HepG2 (cell line): ENCODE measurements around the gene HYDIN. TPM values are rescaled to one million over a fixed set of nuclear protein-coding genes. Genes with fewer than 3 reads are reported as not detected.

Experiments
- CBX2 ChIP-seq, 2 experiments: fragments of 200-600 bp in 1 of 2; sonication (generic); formaldehyde crosslinking in 1 of 2; IDR thresholded peaks; 2 replicates each; pipeline versions ENCODE4 v1.7.0 to v1.8.1; 2018 to 2022; ENCODE audit warnings: low read depth in 2 of 2, low read length in 1 of 2, mild to moderate bottlenecking in 1 of 2, missing genetic modification reagents in 1 of 2
- MXI1 ChIP-seq: IDR thresholded peaks from 3 replicates; pipeline ENCODE4 v1.6.1; 2012; ENCODE audit warnings: low read depth, low read length, inconsistent platforms, borderline replicate concordance
- PREB ChIP-seq: sonication (generic); formaldehyde crosslinking; IDR thresholded peaks from 2 replicates; pipeline ENCODE4 v1.4.0; 2020; ENCODE audit warnings: missing genetic modification reagents
- RELA ChIP-seq: sonication (generic); formaldehyde crosslinking; IDR thresholded peaks from 2 replicates; pipeline ENCODE4 v1.4.0; 2020; ENCODE audit warnings: missing genetic modification reagents
- THAP7 ChIP-seq: sonication (generic); formaldehyde crosslinking; IDR thresholded peaks from 2 replicates; pipeline ENCODE4 v1.8.1; 2023; ENCODE audit warnings: mild to moderate bottlenecking, missing genetic modification reagents
- ZFAT ChIP-seq: sonication (generic); formaldehyde crosslinking; conservative IDR thresholded peaks from 2 replicates; pipeline ENCODE4 v1.8.1; 2023; ENCODE audit warnings: missing genetic modification reagents, inconsistent platforms
- ZNF263 ChIP-seq: sonication (generic); formaldehyde crosslinking; IDR thresholded peaks from 2 replicates; pipeline ENCODE4 v1.4.0; 2020; ENCODE audit warnings: missing genetic modification reagents
- ZNF766 ChIP-seq: sonication (generic); formaldehyde crosslinking; IDR thresholded peaks from 2 replicates; pipeline ENCODE4 v1.5.0; 2020; ENCODE audit warnings: missing genetic modification reagents, borderline replicate concordance
- ZNF780A ChIP-seq: sonication (generic); formaldehyde crosslinking; IDR thresholded peaks from 2 replicates; pipeline ENCODE4 v1.8.0; 2022; ENCODE audit warnings: mild to moderate bottlenecking, missing genetic modification reagents, moderate library complexity
- polyA plus RNA-seq, 8 experiments: library from polyadenylated mRNA; depleted of rRNA in 3 of 8; stranded (reverse) in 7 of 8; unstranded in 1 of 8; fragments of >200 nt; fragmentation: Illumina TruSeq in 4 of 8; extraction: Trizol in 4 of 8; gene quantifications; 2 replicates each; pipeline versions ENCODE4 v1.2.1 to v1.2.3, GENCODE V29; 2011 to 2016; ENCODE audit warnings: low read depth in 4 of 8, missing spikeins in 1 of 8, mixed read lengths in 1 of 8; ENCODE audit not compliant: insufficient read depth in 1 of 8
- total RNA-seq, 5 experiments: library from RNA; depleted of rRNA; stranded (reverse); fragments of >200 nt; fragmentation: Illumina TruSeq; extraction: Trizol; gene quantifications; 2 replicates each; pipeline ENCODE4 v1.2.3, GENCODE V29; 2016; ENCODE audit warnings: low read depth in 1 of 5
- TF ChIP-seq, protein P1 (sequence below): sonication (generic); formaldehyde crosslinking; conservative IDR thresholded peaks from 2 replicates; pipeline ENCODE4 v1.4.0; 2020; ENCODE audit warnings: missing genetic modification reagents
- TF ChIP-seq, protein P2 (sequence below): sonication (generic); formaldehyde crosslinking; IDR thresholded peaks from 2 replicates; pipeline ENCODE4 v1.4.0; 2020; ENCODE audit warnings: mild to moderate bottlenecking, missing genetic modification reagents, borderline replicate concordance
- TF ChIP-seq, protein P3 (sequence below): sonication (generic); formaldehyde crosslinking; IDR thresholded peaks from 2 replicates; pipeline ENCODE4 v1.5.0; 2020; ENCODE audit warnings: missing genetic modification reagents
- TF ChIP-seq, protein P4 (sequence below): sonication (generic); formaldehyde crosslinking; IDR thresholded peaks from 2 replicates; pipeline ENCODE4 v1.4.0; 2020; ENCODE audit warnings: mild to moderate bottlenecking, missing genetic modification reagents

The HYDIN gene
- total and polyA plus RNA-seq, 2 of the 13 experiments (the other 11 are each of a cell fraction or from before 2014, with no cell fraction given) = not detected

DNA sequence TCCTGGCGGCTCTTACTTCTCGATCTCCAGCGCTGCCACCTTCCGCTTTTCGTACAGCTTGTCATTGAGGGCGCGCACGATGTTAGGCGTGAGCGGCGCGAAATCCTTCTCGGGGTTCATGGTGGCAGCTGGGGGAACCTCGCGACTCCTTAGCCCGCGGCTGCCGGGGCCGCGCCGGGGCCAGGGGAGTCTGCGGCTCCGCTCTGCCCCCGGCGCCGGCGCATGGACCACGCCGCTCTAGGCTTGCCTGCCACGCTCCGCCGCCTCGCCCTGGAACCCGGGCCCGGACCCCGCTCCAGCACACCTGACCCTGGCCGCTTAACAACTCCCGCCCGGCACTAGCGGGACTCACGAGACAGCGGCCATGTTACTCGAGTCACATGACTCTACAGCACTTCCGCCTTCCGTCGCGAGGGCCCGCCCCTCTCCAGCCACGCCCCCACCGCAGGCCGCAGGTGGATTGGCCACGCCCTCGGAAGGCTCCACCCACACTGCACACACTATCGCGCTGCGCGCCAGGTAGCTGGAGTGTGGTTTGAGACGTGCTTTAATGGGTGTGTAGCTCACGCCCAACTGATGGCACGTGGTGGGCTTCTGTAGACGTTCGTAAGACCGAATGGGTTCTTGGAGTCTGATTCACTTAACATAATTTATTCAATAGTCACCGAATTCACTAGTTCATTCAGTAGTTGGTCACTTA, 429.6 kb downstream of the HYDIN start, which contains the start of gene VAC14 (continued):
- TF ChIP-seq, protein P1, sequence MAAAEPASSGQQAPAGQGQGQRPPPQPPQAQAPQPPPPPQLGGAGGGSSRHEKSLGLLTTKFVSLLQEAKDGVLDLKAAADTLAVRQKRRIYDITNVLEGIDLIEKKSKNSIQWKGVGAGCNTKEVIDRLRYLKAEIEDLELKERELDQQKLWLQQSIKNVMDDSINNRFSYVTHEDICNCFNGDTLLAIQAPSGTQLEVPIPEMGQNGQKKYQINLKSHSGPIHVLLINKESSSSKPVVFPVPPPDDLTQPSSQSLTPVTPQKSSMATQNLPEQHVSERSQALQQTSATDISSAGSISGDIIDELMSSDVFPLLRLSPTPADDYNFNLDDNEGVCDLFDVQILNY = peak; percentile 76
- TF ChIP-seq ZNF766 (CRISPR knock-in tag) = 0 out of 2 replicates have a peak, but pooled peaks have one; percentile 63
- no peak for TF ChIP-seq CBX2 (IDR thresholded peaks at IDR 0.05; ENCODE audit: low read depth, low read length)
- TF ChIP-seq CBX2 (CRISPR knock-in tag; IDR thresholded peaks at IDR 0.05; ENCODE audit: low read depth) = no peak
- TF ChIP-seq, protein P2, sequence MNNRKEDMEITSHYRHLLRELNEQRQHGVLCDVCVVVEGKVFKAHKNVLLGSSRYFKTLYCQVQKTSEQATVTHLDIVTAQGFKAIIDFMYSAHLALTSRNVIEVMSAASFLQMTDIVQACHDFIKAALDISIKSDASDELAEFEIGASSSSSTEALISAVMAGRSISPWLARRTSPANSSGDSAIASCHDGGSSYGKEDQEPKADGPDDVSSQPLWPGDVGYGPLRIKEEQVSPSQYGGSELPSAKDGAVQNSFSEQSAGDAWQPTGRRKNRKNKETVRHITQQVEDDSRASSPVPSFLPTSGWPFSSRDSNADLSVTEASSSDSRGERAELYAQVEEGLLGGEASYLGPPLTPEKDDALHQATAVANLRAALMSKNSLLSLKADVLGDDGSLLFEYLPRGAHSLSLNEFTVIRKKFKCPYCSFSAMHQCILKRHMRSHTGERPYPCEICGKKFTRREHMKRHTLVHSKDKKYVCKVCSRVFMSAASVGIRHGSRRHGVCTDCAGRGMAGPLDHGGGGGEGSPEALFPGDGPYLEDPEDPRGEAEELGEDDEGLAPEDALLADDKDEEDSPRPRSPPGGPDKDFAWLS = no peak
- 0 out of 2 replicates have a peak, but pooled peaks have one; percentile 40 for TF ChIP-seq THAP7 (CRISPR knock-in tag)
- peak; percentile 16; the same call in 1 of the 2 replicates for TF ChIP-seq ZNF263 (CRISPR knock-in tag)
- TF ChIP-seq ZFAT (CRISPR knock-in tag) = no peak
- TF ChIP-seq, protein P3, sequence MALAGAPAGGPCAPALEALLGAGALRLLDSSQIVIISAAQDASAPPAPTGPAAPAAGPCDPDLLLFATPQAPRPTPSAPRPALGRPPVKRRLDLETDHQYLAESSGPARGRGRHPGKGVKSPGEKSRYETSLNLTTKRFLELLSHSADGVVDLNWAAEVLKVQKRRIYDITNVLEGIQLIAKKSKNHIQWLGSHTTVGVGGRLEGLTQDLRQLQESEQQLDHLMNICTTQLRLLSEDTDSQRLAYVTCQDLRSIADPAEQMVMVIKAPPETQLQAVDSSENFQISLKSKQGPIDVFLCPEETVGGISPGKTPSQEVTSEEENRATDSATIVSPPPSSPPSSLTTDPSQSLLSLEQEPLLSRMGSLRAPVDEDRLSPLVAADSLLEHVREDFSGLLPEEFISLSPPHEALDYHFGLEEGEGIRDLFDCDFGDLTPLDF (CRISPR knock-in tag) = peak; percentile 46; the same call in 1 of the 2 replicates
- TF ChIP-seq, protein P4, sequence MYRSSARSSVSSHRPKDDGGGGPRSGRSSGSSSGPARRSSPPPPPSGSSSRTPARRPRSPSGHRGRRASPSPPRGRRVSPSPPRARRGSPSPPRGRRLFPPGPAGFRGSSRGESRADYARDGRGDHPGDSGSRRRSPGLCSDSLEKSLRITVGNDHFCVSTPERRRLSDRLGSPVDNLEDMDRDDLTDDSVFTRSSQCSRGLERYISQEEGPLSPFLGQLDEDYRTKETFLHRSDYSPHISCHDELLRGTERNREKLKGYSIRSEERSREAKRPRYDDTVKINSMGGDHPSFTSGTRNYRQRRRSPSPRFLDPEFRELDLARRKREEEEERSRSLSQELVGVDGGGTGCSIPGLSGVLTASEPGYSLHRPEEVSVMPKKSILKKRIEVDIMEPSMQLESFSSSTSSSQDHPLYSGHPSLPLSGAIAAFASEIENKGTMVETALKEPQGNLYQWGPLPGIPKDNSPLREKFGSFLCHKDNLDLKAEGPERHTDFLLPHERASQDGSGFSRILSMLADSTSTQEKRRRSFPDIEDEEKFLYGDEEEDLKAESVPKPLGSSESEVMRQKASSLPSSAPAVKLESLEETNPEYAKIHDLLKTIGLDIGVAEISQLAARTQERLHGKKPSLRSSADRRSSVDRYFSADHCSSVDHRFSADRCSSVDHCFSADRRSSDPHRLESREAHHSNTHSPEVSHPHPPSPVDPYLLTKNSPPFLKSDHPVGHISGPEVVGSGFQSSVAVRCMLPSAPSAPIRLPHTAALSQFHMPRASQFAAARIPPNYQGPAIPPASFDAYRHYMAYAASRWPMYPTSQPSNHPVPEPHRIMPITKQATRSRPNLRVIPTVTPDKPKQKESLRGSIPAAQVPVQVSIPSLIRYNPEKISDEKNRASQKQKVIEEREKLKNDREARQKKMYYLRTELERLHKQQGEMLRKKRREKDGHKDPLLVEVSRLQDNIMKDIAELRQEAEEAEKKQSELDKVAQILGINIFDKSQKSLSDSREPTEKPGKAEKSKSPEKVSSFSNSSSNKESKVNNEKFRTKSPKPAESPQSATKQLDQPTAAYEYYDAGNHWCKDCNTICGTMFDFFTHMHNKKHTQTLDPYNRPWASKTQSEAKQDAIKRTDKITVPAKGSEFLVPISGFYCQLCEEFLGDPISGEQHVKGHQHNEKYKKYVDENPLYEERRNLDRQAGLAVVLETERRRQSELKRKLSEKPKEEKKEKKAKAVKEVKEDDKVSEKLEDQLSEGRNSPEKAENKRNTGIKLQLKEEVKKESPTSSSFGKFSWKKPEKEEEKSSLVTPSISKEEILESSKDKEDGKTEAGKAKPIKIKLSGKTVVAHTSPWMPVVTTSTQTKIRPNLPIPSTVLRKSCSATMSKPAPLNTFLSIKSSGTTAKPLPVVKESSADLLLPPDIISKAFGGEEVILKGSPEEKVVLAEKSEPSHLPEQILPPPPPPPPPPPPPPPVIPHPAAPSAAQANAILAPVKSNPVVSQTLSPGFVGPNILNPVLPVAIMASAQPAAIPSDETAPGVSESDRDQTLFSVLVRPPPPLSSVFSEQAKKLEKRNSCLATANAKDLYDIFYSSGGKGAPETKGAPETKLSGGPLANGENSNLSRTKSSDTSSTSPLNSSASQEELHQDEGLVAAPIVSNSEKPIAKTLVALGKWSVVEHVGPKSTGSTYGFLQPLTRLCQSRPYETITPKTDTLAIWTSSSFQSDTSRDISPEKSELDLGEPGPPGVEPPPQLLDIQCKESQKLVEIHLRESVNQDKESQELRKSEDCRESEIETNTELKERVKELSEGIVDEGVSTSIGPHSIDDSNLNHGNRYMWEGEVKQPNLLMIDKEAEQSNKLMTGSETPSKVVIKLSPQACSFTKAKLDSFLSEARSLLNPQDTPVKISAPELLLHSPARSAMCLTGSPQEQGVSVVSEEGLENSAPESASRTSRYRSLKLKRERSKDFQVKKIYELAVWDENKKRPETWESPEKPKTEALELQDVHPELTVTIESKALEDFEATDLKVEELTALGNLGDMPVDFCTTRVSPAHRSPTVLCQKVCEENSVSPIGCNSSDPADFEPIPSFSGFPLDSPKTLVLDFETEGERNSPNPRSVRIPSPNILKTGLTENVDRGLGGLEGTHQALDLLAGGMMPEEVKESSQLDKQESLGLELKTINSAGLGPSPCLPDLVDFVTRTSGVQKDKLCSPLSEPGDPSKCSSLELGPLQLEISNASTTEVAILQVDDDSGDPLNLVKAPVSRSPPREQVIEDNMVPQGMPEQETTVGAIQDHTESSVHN (CRISPR knock-in tag) = no peak
- peak; percentile 50; the same call in 1 of the 2 replicates for TF ChIP-seq ZNF780A
- TF ChIP-seq RELA (CRISPR knock-in tag) = peak; percentile 58; the same call in 1 of the 2 replicates
- no peak for TF ChIP-seq PREB (CRISPR knock-in tag)
- peak; percentile 93; the same call in 1 of the 3 replicates for TF ChIP-seq MXI1
